Measurements from ENCODE around the gene ARPC2.

ARPC2 gene

DNA sequence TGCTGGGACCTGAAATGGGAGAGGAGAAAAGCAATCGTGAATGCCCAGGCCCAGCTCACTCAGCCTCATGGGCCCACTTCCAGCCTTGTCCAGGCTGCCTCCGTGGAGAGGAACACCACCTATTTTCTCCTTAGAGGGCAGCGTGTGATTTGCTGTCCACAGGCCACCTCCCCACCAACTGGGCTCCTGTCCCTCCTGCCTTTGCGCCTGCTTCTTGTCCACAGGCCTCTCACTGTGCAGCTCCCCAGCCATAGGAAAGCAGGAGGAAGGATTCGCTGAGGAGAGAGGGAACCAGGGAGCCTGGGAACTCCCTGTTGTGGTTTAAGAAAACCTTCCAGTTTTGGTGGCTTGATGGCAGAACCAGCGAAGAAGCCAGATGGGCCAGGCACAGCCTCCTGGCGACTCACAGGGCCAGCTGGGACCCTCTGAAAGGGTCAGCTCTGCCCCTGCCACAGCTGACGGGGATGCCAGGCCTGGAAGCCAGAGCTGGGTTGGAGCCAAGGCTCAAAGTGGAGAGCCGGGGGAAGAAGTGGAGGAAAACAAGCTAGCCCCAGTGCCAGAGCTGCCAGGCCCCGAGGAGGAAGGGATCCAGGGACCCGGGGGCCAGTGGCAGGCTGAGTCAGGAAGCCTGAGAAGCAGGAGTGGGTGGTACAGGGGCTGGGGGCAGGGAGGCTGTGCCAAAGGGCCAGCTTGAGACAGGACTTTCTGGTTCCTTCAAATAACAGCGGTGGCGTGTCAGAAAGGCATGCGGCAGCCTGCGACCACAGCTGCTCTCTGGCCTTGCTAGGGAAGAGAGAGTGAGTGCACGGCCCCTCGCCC is 65.4 kb downstream of the ARPC2 start:
- peaks cover 56% of the 10 kb centered on the region for H3K36me3 ChIP-seq (ENCODE audit: control insufficient read depth, insufficient read depth, low read length, severe bottlenecking)
- no peak overlapping the region for H3K4me3 ChIP-seq (ENCODE audit: low read length)
- no peaks in the 10 kb centered on the region for H3K27me3 ChIP-seq (replicated peaks; ENCODE audit: control insufficient read depth, insufficient read depth, low read length)
- peak overlapping the region; percentile 98 for H3K9ac ChIP-seq (ENCODE audit: low read length)
- no peak for DNase-seq (ENCODE audit: low read depth)
- H3K4me1 ChIP-seq (ENCODE audit: control insufficient read depth, insufficient read depth, low read length): peaks cover 59% of the 10 kb centered on the region
- no peaks in the 10 kb centered on the region for H3K9me3 ChIP-seq (ENCODE audit: control insufficient read depth, low read length)

- H3K9me3 ChIP-seq (ENCODE audit: control insufficient read depth, low read length): no peaks in the 10 kb centered on the region
- H3K4me1 ChIP-seq (ENCODE audit: control insufficient read depth, insufficient read depth, low read length): peaks cover 74% of the 10 kb centered on the region
These were observed 67.3 kb downstream of the ARPC2 start for GRCh38 chr2:218284106-218284811.

DNA sequence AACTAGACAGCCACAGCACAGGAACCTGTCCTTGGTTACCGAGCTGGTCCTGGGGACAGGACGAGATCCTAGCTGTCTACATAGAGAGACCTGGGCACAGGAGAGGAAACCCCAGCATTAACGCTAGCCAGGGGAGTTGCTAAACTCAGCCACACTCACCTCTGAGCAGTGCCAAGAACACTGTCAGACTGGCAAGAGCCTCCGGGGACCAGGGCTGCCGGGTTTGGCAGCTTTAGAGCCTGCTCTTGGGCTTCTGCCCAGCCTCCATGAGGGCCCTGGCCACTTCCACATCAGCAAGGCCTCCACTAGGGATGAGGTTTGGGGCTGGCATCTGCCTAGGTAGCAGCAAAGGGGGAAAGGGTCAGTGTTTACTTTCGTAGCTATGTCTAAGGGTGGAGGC is 68.6 kb downstream of the ARPC2 start:
- Histone ChIP-seq H3K9ac (ENCODE audit: low read length) (peak overlapping the region; percentile 98), H3K9me3 (ENCODE audit: control insufficient read depth, low read length) (no peaks in the 10 kb centered on the region), H3K4me3 (ENCODE audit: low read length) (peak overlapping the region; percentile 83), H3K27me3 (replicated peaks; ENCODE audit: control insufficient read depth, insufficient read depth, low read length) (no peaks in the 10 kb centered on the region), H3K36me3 (ENCODE audit: control insufficient read depth, insufficient read depth, low read length, severe bottlenecking) (peaks cover 29% of the 10 kb centered on the region), H3K4me1 (ENCODE audit: control insufficient read depth, insufficient read depth, low read length) (peaks cover 85% of the 10 kb centered on the region)
- DNase-seq (ENCODE audit: low read depth): peak; percentile 61

More at GRCh38 chr2:218284106-218284811, 67.3 kb downstream of the ARPC2 start:
- Histone ChIP-seq H3K27me3 (replicated peaks; ENCODE audit: control insufficient read depth, insufficient read depth, low read length) (no peaks in the 10 kb centered on the region), H3K4me3 (ENCODE audit: low read length) (peak overlapping the region; percentile 68), H3K36me3 (ENCODE audit: control insufficient read depth, insufficient read depth, low read length, severe bottlenecking) (peaks cover 43% of the 10 kb centered on the region), H3K9ac (ENCODE audit: low read length) (peak overlapping the region; percentile 98)
- DNase-seq (ENCODE audit: low read depth): peak; percentile 85

- Histone ChIP-seq H3K27me3 (replicated peaks; ENCODE audit: control insufficient read depth, insufficient read depth, low read length) (no peaks in the 10 kb centered on the region), H3K9ac (ENCODE audit: low read length) (peak overlapping the region; percentile 98), H3K4me1 (ENCODE audit: control insufficient read depth, insufficient read depth, low read length) (peaks cover 89% of the 10 kb centered on the region), H3K4me3 (ENCODE audit: low read length) (peak overlapping the region; percentile 83), H3K36me3 (ENCODE audit: control insufficient read depth, insufficient read depth, low read length, severe bottlenecking) (peaks cover 21% of the 10 kb centered on the region), H3K9me3 (ENCODE audit: control insufficient read depth, low read length) (no peaks in the 10 kb centered on the region)
- DNase-seq (ENCODE audit: low read depth): peak; percentile 97
These were observed 69.8 kb downstream of the ARPC2 start for GRCh38 chr2:218286570-218287459.

DNA sequence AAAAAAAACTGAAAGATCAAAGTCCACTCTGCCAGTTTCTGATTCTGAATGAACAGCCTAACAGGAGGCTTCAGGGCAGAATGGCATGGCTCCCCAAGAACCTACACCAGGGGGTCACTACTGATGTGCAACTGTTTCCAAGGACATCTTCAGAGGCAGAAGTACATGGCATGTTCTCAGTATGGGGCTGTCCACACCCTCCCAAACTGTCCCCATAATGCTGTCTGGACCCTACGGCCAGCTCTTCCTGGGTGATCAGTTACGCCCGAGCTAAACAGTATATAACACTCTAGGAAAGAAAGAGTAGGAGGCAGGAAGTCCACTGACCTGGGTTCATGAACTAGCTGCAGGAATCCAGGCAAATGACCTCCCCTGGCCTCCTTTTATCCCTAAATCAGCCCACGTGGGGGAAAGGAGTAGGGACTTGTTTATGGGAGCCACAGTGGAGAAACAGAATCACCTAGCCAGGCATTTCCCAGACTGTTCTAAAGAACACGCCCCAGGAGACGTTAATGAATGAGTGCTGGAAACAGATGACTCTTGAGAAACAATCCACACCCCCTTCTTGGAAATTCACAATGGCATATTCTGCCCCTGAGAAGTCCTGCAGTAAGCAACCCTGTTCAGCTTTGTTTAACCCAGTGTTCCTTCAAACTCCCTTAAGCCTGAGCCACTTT is 72.8 kb downstream of the ARPC2 start:
- peak overlapping the region; percentile 97 for H3K4me3 ChIP-seq (ENCODE audit: low read length)
- H3K4me1 ChIP-seq (ENCODE audit: control insufficient read depth, insufficient read depth, low read length): peaks cover 67% of the 10 kb centered on the region
- H3K9ac ChIP-seq (ENCODE audit: low read length): peak overlapping the region; percentile 99
- no peaks in the 10 kb centered on the region for H3K9me3 ChIP-seq (ENCODE audit: control insufficient read depth, low read length)
- H3K36me3 ChIP-seq (ENCODE audit: control insufficient read depth, insufficient read depth, low read length, severe bottlenecking): peaks cover 5% of the 10 kb centered on the region
- peak; percentile 59 for DNase-seq (ENCODE audit: low read depth)
- H3K27me3 ChIP-seq (replicated peaks; ENCODE audit: control insufficient read depth, insufficient read depth, low read length): no peaks in the 10 kb centered on the region

DNA sequence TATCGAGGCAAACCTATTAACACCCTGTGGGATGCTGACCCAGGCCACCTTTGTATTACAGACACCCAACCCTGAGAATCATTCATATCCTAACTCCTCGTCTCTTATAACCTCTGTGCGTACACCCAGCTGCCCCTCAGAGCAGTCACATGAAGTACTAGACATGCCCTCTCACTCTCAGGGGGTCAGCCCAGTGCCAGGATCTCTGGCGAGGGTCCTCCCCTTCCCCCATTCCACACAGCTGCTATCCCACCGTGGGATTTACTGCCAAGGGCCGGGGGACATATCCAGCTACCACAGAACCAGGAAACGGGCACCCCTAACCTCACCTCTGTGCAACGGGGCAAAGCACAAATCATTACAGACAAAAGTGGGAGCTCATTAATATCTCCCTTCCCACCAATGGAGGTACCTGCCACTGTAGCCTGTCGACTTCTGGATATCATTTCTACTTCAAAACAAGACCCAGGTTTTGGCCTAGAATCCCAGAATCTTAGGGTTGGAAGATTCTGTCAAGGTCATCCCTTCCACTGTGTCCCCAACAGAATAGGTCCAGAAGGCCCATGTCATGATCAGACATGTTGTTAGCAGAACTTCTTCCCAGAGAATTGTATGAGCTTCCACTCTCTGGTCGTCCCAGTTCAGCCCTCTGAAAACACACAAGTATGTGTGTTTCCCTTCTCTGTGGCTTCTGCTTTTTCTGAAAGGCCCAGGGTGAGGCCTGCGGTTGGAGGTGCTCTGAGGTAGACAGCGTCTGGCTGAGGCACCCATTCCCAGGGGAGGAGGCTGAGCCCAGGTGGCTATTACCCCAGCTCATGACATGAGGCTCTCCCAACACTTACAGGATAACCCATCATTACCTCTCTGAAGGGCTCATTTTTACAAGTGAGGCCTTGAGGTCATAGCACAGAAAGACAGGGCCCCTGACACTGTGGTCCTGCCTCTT is 73.6 kb downstream of the ARPC2 start:
- peak overlapping the region; percentile 97 for H3K4me3 ChIP-seq (ENCODE audit: low read length)
- peaks cover 59% of the 10 kb centered on the region for H3K4me1 ChIP-seq (ENCODE audit: control insufficient read depth, insufficient read depth, low read length)

DNA sequence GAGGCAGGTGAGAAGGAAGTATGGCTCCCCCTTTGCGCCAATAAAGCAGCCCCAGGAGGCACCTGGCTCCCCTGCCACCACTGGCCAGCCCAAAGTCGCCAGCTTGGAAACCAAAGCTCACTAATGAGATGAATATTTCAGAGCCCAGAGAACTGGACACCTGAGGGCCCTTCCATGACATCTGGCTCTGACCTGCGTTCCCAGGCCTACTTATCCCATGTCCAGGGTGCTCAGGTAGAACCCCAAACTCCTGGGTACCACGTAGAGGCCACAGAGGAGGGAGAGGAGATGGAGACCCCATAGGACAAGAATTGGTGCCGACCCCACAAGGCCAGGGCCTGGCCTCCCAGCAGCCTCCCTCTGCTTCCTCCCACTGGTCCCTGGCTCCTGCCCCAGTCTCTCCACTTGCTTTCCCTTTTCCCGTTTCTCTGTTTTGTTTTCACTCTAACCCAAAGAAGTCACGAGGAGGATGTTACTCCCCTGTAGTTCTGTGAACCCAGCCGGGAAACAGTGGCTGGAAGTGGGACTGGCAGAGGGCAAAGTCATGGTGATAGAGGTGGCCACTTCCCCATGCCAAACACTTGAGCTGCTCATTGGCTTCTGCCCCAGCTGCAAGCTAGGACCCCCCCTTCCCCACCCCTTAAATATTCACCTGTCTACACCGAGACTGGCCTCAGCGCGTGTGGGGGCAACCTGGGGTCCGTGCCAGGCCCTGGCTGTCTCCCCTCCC is 74.5 kb downstream of the ARPC2 start:
- Histone ChIP-seq H3K36me3 (ENCODE audit: control insufficient read depth, insufficient read depth, low read length, severe bottlenecking) (peaks cover 5% of the 10 kb centered on the region), H3K9me3 (ENCODE audit: control insufficient read depth, low read length) (no peaks in the 10 kb centered on the region), H3K4me1 (ENCODE audit: control insufficient read depth, insufficient read depth, low read length) (peaks cover 50% of the 10 kb centered on the region), H3K4me3 (ENCODE audit: low read length) (peak overlapping the region; percentile 97), H3K9ac (ENCODE audit: low read length) (peak overlapping the region; percentile 99), H3K27me3 (replicated peaks; ENCODE audit: control insufficient read depth, insufficient read depth, low read length) (no peaks in the 10 kb centered on the region)
- peak; percentile 51 for DNase-seq (ENCODE audit: low read depth)

More for the DNA sequence above, 73.6 kb downstream of the ARPC2 start:
- H3K27me3 ChIP-seq (replicated peaks; ENCODE audit: control insufficient read depth, insufficient read depth, low read length): no peaks in the 10 kb centered on the region
- DNase-seq (ENCODE audit: low read depth): no peak
- H3K9ac ChIP-seq (ENCODE audit: low read length): peak overlapping the region; percentile 99
- peaks cover 5% of the 10 kb centered on the region for H3K36me3 ChIP-seq (ENCODE audit: control insufficient read depth, insufficient read depth, low read length, severe bottlenecking)
- H3K9me3 ChIP-seq (ENCODE audit: control insufficient read depth, low read length): no peaks in the 10 kb centered on the region

GRCh38 chr2:218292048-218293014 is 75.3 kb downstream of the ARPC2 start, which contains the start of gene TMBIM1:
Gene TMBIM1 (minus strand): TSS chr2:218292503. CDS start chr2:218282141, 10,362 bp downstream.
- Histone ChIP-seq H3K9ac (ENCODE audit: low read length) (peak within 1 kb of the TSS; percentile 99), H3K4me3 (ENCODE audit: low read length) (peak within 1 kb of the TSS; percentile 97), H3K36me3 (ENCODE audit: control insufficient read depth, insufficient read depth, low read length, severe bottlenecking) (peaks cover 5% of the 10 kb centered on the region), H3K9me3 (ENCODE audit: control insufficient read depth, low read length) (no peaks in the 10 kb centered on the region), H3K4me1 (ENCODE audit: control insufficient read depth, insufficient read depth, low read length) (peaks cover 43% of the 10 kb centered on the region), H3K27me3 (replicated peaks; ENCODE audit: control insufficient read depth, insufficient read depth, low read length) (no peaks in the 10 kb centered on the region)
- DNase-seq (ENCODE audit: low read depth): peak; percentile 97

Data from adipocyte (in vitro differentiated cells).